Liver (tissue), 9 donors: ENCODE results near the gene ACCSL. TPM values are rescaled to one million over a fixed set of nuclear protein-coding genes. Genes with fewer than 3 reads are reported as not detected.

Experiments used
- DNase-seq: peaks from one replicate; pipeline ENCODE4 v3.0.0-alpha.2; 2017; ENCODE audit warnings: low spot score
- H3K27ac ChIP-seq, 2 donors: one replicate each; pipeline ENCODE4 v1.7.0; 2013; ENCODE audit warnings: inconsistent platforms in 2 of 2, low read length in 2 of 2, control low read depth in 1 of 2, low read depth in 1 of 2, mild to moderate bottlenecking in 1 of 2
- H3K27me3 ChIP-seq, 4 donors: one replicate each; pipeline versions ENCODE4 v1.6.1 to v1.7.0; 2013; ENCODE audit warnings: low read length in 3 of 4, inconsistent platforms in 1 of 4, mild to moderate bottlenecking in 1 of 4, moderate library complexity in 1 of 4; ENCODE audit not compliant: control insufficient read depth in 4 of 4, insufficient read depth in 4 of 4
- H3K36me3 ChIP-seq, 4 donors: one replicate each; pipeline versions ENCODE4 v1.6.1 to v1.7.0; 2013; ENCODE audit warnings: low read length in 3 of 4, mild to moderate bottlenecking in 3 of 4, low read depth in 1 of 4, moderate library complexity in 1 of 4; ENCODE audit not compliant: control insufficient read depth in 4 of 4, insufficient read depth in 3 of 4
- H3K4me1 ChIP-seq, 4 donors: one replicate each; pipeline versions ENCODE4 v1.6.1 to v1.7.0; 2013; ENCODE audit warnings: low read length in 3 of 4, mild to moderate bottlenecking in 3 of 4, moderate library complexity in 1 of 4; ENCODE audit not compliant: control insufficient read depth in 4 of 4, insufficient read depth in 4 of 4
- H3K4me3 ChIP-seq, 3 donors: one replicate each; pipeline versions ENCODE4 v1.6.1 to v1.7.0; 2013; ENCODE audit warnings: low read length in 3 of 3, control low read depth in 1 of 3, low read depth in 1 of 3, mild to moderate bottlenecking in 1 of 3
- H3K9ac ChIP-seq, 2 donors: one replicate each; pipeline ENCODE4 v1.7.0; 2013; ENCODE audit warnings: low read length in 2 of 2, mild to moderate bottlenecking in 2 of 2, moderate library complexity in 2 of 2, control low read depth in 1 of 2, low read depth in 1 of 2
- H3K9me3 ChIP-seq, 4 donors: one replicate each; pipeline versions ENCODE4 v1.6.1 to v1.7.0; 2013; ENCODE audit warnings: low read length in 3 of 4; ENCODE audit not compliant: control insufficient read depth in 4 of 4
- ATF3 ChIP-seq: IDR thresholded peaks from 2 replicates; pipeline ENCODE4 v1.6.1; 2016; ENCODE audit warnings: antibody characterized with exemption
- CTCF ChIP-seq: fragments of 150-350 bp; IDR thresholded peaks from 2 replicates; pipeline ENCODE4 v1.5.1; 2017; ENCODE audit warnings: improper control_type of control experiment, low read depth, low read length; ENCODE audit not compliant: missing input control
- EGR1 ChIP-seq, 2 donors: IDR thresholded peaks; 2 replicates each; pipeline ENCODE4 v1.6.1; 2016 to 2018; ENCODE audit warnings: antibody characterized with exemption in 2 of 2, low read depth in 2 of 2
- FOXA1 ChIP-seq: IDR thresholded peaks from 2 replicates; pipeline ENCODE4 v1.6.1; 2016; ENCODE audit warnings: antibody characterized with exemption
- FOXA2 ChIP-seq: IDR thresholded peaks from 2 replicates; pipeline ENCODE4 v1.6.1; 2016; ENCODE audit warnings: antibody characterized with exemption
- GABPA ChIP-seq, 2 donors: IDR thresholded peaks in 1 of 2; conservative IDR thresholded peaks in 1 of 2; 2 replicates each; pipeline ENCODE4 v1.6.1; 2016; ENCODE audit warnings: antibody characterized with exemption in 2 of 2, mild to moderate bottlenecking in 1 of 2, moderate library complexity in 1 of 2
- HNF4A ChIP-seq, 2 donors: conservative IDR thresholded peaks; 2 replicates each; pipeline ENCODE4 v1.6.1; 2016; ENCODE audit warnings: antibody characterized with exemption in 2 of 2, mild to moderate bottlenecking in 2 of 2
- HNF4G ChIP-seq: IDR thresholded peaks from 2 replicates; pipeline ENCODE4 v1.6.1; 2016; ENCODE audit warnings: antibody characterized with exemption
- JUND ChIP-seq, 2 donors: IDR thresholded peaks; 2 replicates each; pipeline ENCODE4 v1.6.1; 2016; ENCODE audit warnings: antibody characterized with exemption in 2 of 2
- NR2F2 ChIP-seq: IDR thresholded peaks from 2 replicates; pipeline ENCODE4 v1.6.1; 2016; ENCODE audit warnings: antibody characterized with exemption
- RAD21 ChIP-seq, 2 donors: IDR thresholded peaks; 2 replicates each; pipeline ENCODE4 v1.6.1; 2016; ENCODE audit warnings: antibody characterized with exemption in 2 of 2, mild to moderate bottlenecking in 2 of 2
- REST ChIP-seq: IDR thresholded peaks from 2 replicates; pipeline ENCODE4 v1.6.1; 2016; ENCODE audit warnings: antibody characterized with exemption, mild to moderate bottlenecking
- RXRA ChIP-seq, 2 donors: IDR thresholded peaks; 2 replicates each; pipeline ENCODE4 v1.6.1; 2017 to 2018; ENCODE audit warnings: antibody characterized with exemption in 2 of 2, mild to moderate bottlenecking in 1 of 2
- SP1 ChIP-seq: IDR thresholded peaks from 2 replicates; pipeline ENCODE4 v1.6.1; 2018; ENCODE audit warnings: antibody characterized with exemption, mild to moderate bottlenecking
- TAF1 ChIP-seq: conservative IDR thresholded peaks from 2 replicates; pipeline ENCODE4 v1.6.1; 2016; ENCODE audit warnings: antibody characterized with exemption, mild to moderate bottlenecking
- YY1 ChIP-seq: IDR thresholded peaks from 2 replicates; pipeline ENCODE4 v1.6.1; 2016; ENCODE audit warnings: antibody characterized with exemption, mild to moderate bottlenecking
- ZBTB33 ChIP-seq: IDR thresholded peaks from 2 replicates; pipeline ENCODE4 v1.6.1; 2016; ENCODE audit warnings: antibody characterized with exemption
- WGBS: extraction: QIAGEN DNeasy Blood & Tissue Kit; methylation state at CpG from one replicate; pipeline ENCODE4 v1.1.7; 2013; 5-methylcytosine and 5-hydroxymethylcytosine counted together
- polyA plus RNA-seq, 2 donors: library from polyadenylated mRNA; stranded (reverse) in 1 of 2; unstranded in 1 of 2; fragments of 200-250 nt in 1 of 2; fragments of >200 nt in 1 of 2; fragmentation: Nextera tagmentation in 1 of 2; extraction: Ambion mirVana in 1 of 2; gene quantifications; one replicate each; pipeline versions ENCODE4 v1.2.1 to v1.2.3, GENCODE V29; 2013 to 2015
- total RNA-seq, 2 donors: library from RNA; depleted of rRNA; stranded (reverse); fragments of >200 nt; gene quantifications; one replicate each; pipeline ENCODE4 v1.2.3, GENCODE V29; 2014
- TF ChIP-seq, protein P1 (sequence below): IDR thresholded peaks from 2 replicates; pipeline ENCODE4 v1.6.1; 2016; ENCODE audit warnings: antibody characterized with exemption
- donor health status: healthy.
- donor health status: healthy.
- donor health status: healthy.
- donor health status: healthy.
- donor health status: healthy.

Gene ACCSL
- total and polyA plus RNA-seq, 4 donors, result 0.09 TPM; not detected in 3

DNA sequence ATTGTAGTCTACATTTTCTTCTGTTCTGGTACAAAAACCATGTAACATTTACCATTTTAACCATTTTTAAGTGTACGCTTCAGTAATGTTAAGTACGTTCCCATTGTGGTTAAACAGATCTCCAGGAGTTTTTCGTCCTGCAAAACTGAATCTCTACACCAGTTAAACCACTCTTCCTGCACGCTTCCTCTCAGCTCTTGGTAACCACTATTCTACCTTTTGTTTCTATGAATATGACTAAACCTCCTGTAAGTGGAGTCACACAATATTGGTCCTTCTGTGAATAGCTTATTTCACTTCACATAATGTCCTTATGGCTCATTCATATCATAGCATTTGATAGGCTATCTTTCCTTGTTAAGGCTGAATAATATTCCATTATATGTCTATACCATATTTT, 40.6 kb downstream of the ACCSL start:
- no peaks in the 10 kb centered on the region for H3K9me3 ChIP-seq
- H3K4me1 ChIP-seq, result no peaks in the 10 kb centered on the region
- no peak overlapping the region for H3K9ac ChIP-seq
- H3K36me3 ChIP-seq, result peaks cover 2 to 6% (median 4%) of the 10 kb centered on the region in 4 donors
- no peak overlapping the region for H3K4me3 ChIP-seq
- DNase-seq, result no peak
- no peak for TF ChIP-seq HNF4A (conservative IDR thresholded peaks at IDR 0.05)
- TF ChIP-seq FOXA2, result no peak
- no peak for TF ChIP-seq GABPA (IDR thresholded peaks at IDR 0.05 in 1 of 2, conservative IDR thresholded peaks at IDR 0.05 in 1 of 2)
- TF ChIP-seq RAD21 (IDR thresholded peaks at IDR 0.05), result no peak
- TF ChIP-seq TAF1, result no peak
- TF ChIP-seq RXRA (IDR thresholded peaks at IDR 0.05), result no peak
- no peak for TF ChIP-seq ZBTB33
- no peak for TF ChIP-seq CTCF
- no peak for TF ChIP-seq HNF4G
- TF ChIP-seq, protein P1, sequence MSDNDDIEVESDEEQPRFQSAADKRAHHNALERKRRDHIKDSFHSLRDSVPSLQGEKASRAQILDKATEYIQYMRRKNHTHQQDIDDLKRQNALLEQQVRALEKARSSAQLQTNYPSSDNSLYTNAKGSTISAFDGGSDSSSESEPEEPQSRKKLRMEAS, result no peak
- TF ChIP-seq YY1, result no peak
- TF ChIP-seq ATF3, result no peak
- TF ChIP-seq REST, result no peak
- no peak for TF ChIP-seq NR2F2
- TF ChIP-seq SP1, result no peak
- TF ChIP-seq JUND (IDR thresholded peaks at IDR 0.05), result no peak
- no peak for TF ChIP-seq EGR1 (IDR thresholded peaks at IDR 0.05; ENCODE audit: low read depth in 2 of 2)
- no peak for TF ChIP-seq FOXA1
- no peak overlapping the region for H3K27ac ChIP-seq
- no peaks in the 10 kb centered on the region for H3K27me3 ChIP-seq
- WGBS, result 89% methylated on average over 4 of the region's 4 CpGs
